Stomach smooth muscle (tissue), 2 donors: ENCODE measurements around the gene PIK3CG.
"Not testable (repeated sequence)": the region's sequence is repeated elsewhere in the genome, so short reads cannot be mapped to it uniquely, and the experiment has no call there.

Source experiments
- H3K27ac ChIP-seq: one replicate; pipeline ENCODE4 v1.7.0; 2013; ENCODE audit warnings: mild to moderate bottlenecking, low read length, inconsistent platforms
- H3K27me3 ChIP-seq, 2 donors: one replicate each; pipeline ENCODE4 v1.7.0; 2013; ENCODE audit warnings: low read length in 2 of 2; ENCODE audit not compliant: insufficient read depth in 2 of 2, control insufficient read depth in 1 of 2
- H3K36me3 ChIP-seq, 2 donors: one replicate each; pipeline ENCODE4 v1.7.0; 2013; ENCODE audit warnings: low read length in 2 of 2; ENCODE audit not compliant: control insufficient read depth in 2 of 2, insufficient read depth in 2 of 2
- H3K4me1 ChIP-seq: one replicate; pipeline ENCODE4 v1.7.0; 2013; ENCODE audit warnings: low read length; ENCODE audit not compliant: control insufficient read depth, insufficient read depth
- H3K4me3 ChIP-seq, 2 donors: one replicate each; pipeline ENCODE4 v1.7.0; 2013; ENCODE audit warnings: low read length in 2 of 2
- H3K9ac ChIP-seq, 2 donors: one replicate each; pipeline ENCODE4 v1.7.0; 2013; ENCODE audit warnings: low read length in 2 of 2, mild to moderate bottlenecking in 1 of 2
- H3K9me3 ChIP-seq, 2 donors: one replicate each; pipeline ENCODE4 v1.7.0; 2013; ENCODE audit warnings: low read length in 2 of 2; ENCODE audit not compliant: control insufficient read depth in 2 of 2
- donor health status: healthy.
- donor health status: Pancreatic carcinoma.

The PIK3CG gene

GRCh38 chr7:106938803-106939202 lies 73.7 kb downstream of the PIK3CG start:
- Histone ChIP-seq H3K4me3 (no peak overlapping the region), H3K27me3 (no peaks in the 10 kb centered on the region), H3K36me3 (no peaks in the 10 kb centered on the region), H3K27ac (no peak overlapping the region), H3K9ac (no peak overlapping the region), H3K4me1 (no peaks in the 10 kb centered on the region), H3K9me3 (no peaks in the 10 kb centered on the region)

GRCh38 chr7:106944035-106944665 lies 79.1 kb downstream of the PIK3CG start:
- H3K4me1 ChIP-seq: no peaks in the 10 kb centered on the region
- H3K27ac ChIP-seq: no peak overlapping the region
- peaks cover 0 to 3% of the 10 kb centered on the region in 2 donors for H3K27me3 ChIP-seq
- H3K4me3 ChIP-seq: no peak overlapping the region
- no peaks in the 10 kb centered on the region for H3K9me3 ChIP-seq
- no peak overlapping the region for H3K9ac ChIP-seq
- no peaks in the 10 kb centered on the region for H3K36me3 ChIP-seq

- H3K9ac ChIP-seq: no peak overlapping the region
- H3K4me3 ChIP-seq: no peak overlapping the region
- no peak overlapping the region for H3K27ac ChIP-seq
- no peaks in the 10 kb centered on the region for H3K36me3 ChIP-seq
- H3K4me1 ChIP-seq: peaks cover 3% of the 10 kb centered on the region
- H3K27me3 ChIP-seq: peaks cover 0 to 3% of the 10 kb centered on the region in 2 donors
- no peaks in the 10 kb centered on the region for H3K9me3 ChIP-seq
Measured at GRCh38 chr7:106947244-106947728, 82.2 kb downstream of the PIK3CG start.

- Histone ChIP-seq H3K27me3 (no peaks in the 10 kb centered on the region), H3K27ac (no peak overlapping the region), H3K9me3 (no peaks in the 10 kb centered on the region), H3K4me1 (peaks cover 3% of the 10 kb centered on the region), H3K4me3 (peak overlapping the region in 1 of 2 donors; percentile 29), H3K36me3 (no peaks in the 10 kb centered on the region), H3K9ac (no peak overlapping the region)
Measured at GRCh38 chr7:106952001-106952657, 87.0 kb downstream of the PIK3CG start.

- H3K27me3 ChIP-seq: no peaks in the 10 kb centered on the region
- H3K36me3 ChIP-seq: no peaks in the 10 kb centered on the region
- H3K9me3 ChIP-seq: no peaks in the 10 kb centered on the region
- no peak overlapping the region for H3K4me3 ChIP-seq
- peaks cover 3% of the 10 kb centered on the region for H3K4me1 ChIP-seq
- no peak overlapping the region for H3K27ac ChIP-seq
- no peak overlapping the region for H3K9ac ChIP-seq
Measured at GRCh38 chr7:106952658-106953231, 87.7 kb downstream of the PIK3CG start.

- Histone ChIP-seq H3K4me3 (no peak overlapping the region), H3K27me3 (no peaks in the 10 kb centered on the region), H3K9ac (no peak overlapping the region), H3K27ac (no peak overlapping the region), H3K9me3 (no peaks in the 10 kb centered on the region), H3K36me3 (no peaks in the 10 kb centered on the region), H3K4me1 (peaks cover 3% of the 10 kb centered on the region)
Measured at GRCh38 chr7:106954840-106955239, 89.8 kb downstream of the PIK3CG start.

- H3K4me3 ChIP-seq, H3K4me1 ChIP-seq, H3K27ac ChIP-seq, H3K36me3 ChIP-seq, H3K27me3 ChIP-seq, H3K9me3 ChIP-seq, H3K9ac ChIP-seq: not testable (repeated sequence)
Measured at GRCh38 chr7:106955857-106956256, 90.8 kb downstream of the PIK3CG start.
